Fibroblast of lung (primary cell): ENCODE data around the gene EMC10. TPM values are rescaled to one million over a fixed set of nuclear protein-coding genes. Genes with fewer than 3 reads are reported as not detected.

Source experiments
- DNase-seq, 2 donors: peaks; one replicate each; pipeline versions ENCODE4 v3.0.0 to v3.0.0-alpha.2; 2010; ENCODE audit warnings: low read depth in 2 of 2
- H2AFZ ChIP-seq: 2 replicates; pipeline ENCODE4 v1.5.1; 2012; ENCODE audit warnings: low read length, control low read depth, inconsistent platforms
- H3K27ac ChIP-seq: 2 replicates; pipeline ENCODE4 v1.5.1; 2011; ENCODE audit warnings: low read length, control low read depth; ENCODE audit not compliant: insufficient read depth
- H3K27me3 ChIP-seq: 2 replicates; pipeline ENCODE4 v1.5.1; 2011; ENCODE audit warnings: mild to moderate bottlenecking, low read length; ENCODE audit not compliant: control insufficient read depth, insufficient read depth
- H3K36me3 ChIP-seq: 2 replicates; pipeline ENCODE4 v1.5.1; 2011; ENCODE audit warnings: low read length; ENCODE audit not compliant: control insufficient read depth, insufficient read depth
- H3K4me1 ChIP-seq: 2 replicates; pipeline ENCODE4 v1.5.1; 2011; ENCODE audit warnings: low read length; ENCODE audit not compliant: control insufficient read depth, insufficient read depth; ENCODE audit errors: extremely low read depth
- H3K4me2 ChIP-seq: 2 replicates; pipeline ENCODE4 v1.5.1; 2011; ENCODE audit warnings: low read length, control low read depth; ENCODE audit not compliant: insufficient read depth; ENCODE audit errors: extremely low read depth
- H3K4me3 ChIP-seq, 4 experiments: fragments of 200-600 bp in 1 of 4; sonication (generic) in 1 of 4; replicated peaks in 1 of 4; 2 replicates each; pipeline ENCODE4 v1.5.1; 2011 to 2016; ENCODE audit warnings: low read length in 4 of 4, low read depth in 3 of 4, mild to moderate bottlenecking in 3 of 4, control low read depth in 2 of 4, inconsistent platforms in 1 of 4, mixed read lengths in 1 of 4; ENCODE audit not compliant: insufficient read depth in 1 of 4; ENCODE audit errors: control extremely low read depth in 1 of 4
- H3K79me2 ChIP-seq: 2 replicates; pipeline ENCODE4 v1.5.1; 2012; ENCODE audit warnings: mild to moderate bottlenecking, low read length, inconsistent platforms; ENCODE audit not compliant: control insufficient read depth, insufficient read depth
- H3K9ac ChIP-seq: 2 replicates; pipeline ENCODE4 v1.5.1; 2011; ENCODE audit warnings: mild to moderate bottlenecking, low read length, control low read depth; ENCODE audit not compliant: insufficient read depth
- H3K9me3 ChIP-seq: 2 replicates; pipeline ENCODE4 v1.5.1; 2012; ENCODE audit warnings: low read depth, low read length; ENCODE audit not compliant: control insufficient read depth, insufficient read depth
- H4K20me1 ChIP-seq: 2 replicates; pipeline ENCODE4 v1.5.1; 2011; ENCODE audit warnings: low read length; ENCODE audit not compliant: control insufficient read depth, insufficient read depth; ENCODE audit errors: extremely low read depth
- EZH2 ChIP-seq: IDR thresholded peaks from 2 replicates; pipeline ENCODE4 v1.5.1; 2012; ENCODE audit warnings: low read length, control low read depth, mild to moderate bottlenecking; ENCODE audit errors: missing control alignments
- polyA plus RNA-seq, 2 donors: library from polyadenylated mRNA; depleted of rRNA in 1 of 2; stranded (reverse) in 1 of 2; unstranded in 1 of 2; fragments of >200 nt; gene quantifications; 2 replicates each; pipeline ENCODE4 v1.2.1, GENCODE V29; 2011 to 2012; ENCODE audit warnings: missing spikeins in 1 of 2
- total RNA-seq: library from RNA; depleted of rRNA; stranded (reverse); fragments of >200 nt; gene quantifications from 2 replicates; pipeline ENCODE4 v1.2.1, GENCODE V29; 2014
- TF ChIP-seq, protein P1 (sequence below), 2 donors: IDR thresholded peaks in 1 of 2; conservative IDR thresholded peaks in 1 of 2; 1 replicate in 1 of 2; 2 replicates in 1 of 2; pipeline ENCODE4 v1.5.1; 2011 to 2012; ENCODE audit warnings: low read length in 2 of 2, control low read depth in 1 of 2, inconsistent platforms in 1 of 2, low read depth in 1 of 2, mild to moderate bottlenecking in 1 of 2

The EMC10 gene
- total and polyA plus RNA-seq, 2 donors (not counting 1 experiment from before 2014, with no cell fraction given) = 40.8 to 42.7 TPM

- TF ChIP-seq, protein P1, sequence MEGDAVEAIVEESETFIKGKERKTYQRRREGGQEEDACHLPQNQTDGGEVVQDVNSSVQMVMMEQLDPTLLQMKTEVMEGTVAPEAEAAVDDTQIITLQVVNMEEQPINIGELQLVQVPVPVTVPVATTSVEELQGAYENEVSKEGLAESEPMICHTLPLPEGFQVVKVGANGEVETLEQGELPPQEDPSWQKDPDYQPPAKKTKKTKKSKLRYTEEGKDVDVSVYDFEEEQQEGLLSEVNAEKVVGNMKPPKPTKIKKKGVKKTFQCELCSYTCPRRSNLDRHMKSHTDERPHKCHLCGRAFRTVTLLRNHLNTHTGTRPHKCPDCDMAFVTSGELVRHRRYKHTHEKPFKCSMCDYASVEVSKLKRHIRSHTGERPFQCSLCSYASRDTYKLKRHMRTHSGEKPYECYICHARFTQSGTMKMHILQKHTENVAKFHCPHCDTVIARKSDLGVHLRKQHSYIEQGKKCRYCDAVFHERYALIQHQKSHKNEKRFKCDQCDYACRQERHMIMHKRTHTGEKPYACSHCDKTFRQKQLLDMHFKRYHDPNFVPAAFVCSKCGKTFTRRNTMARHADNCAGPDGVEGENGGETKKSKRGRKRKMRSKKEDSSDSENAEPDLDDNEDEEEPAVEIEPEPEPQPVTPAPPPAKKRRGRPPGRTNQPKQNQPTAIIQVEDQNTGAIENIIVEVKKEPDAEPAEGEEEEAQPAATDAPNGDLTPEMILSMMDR (conservative IDR thresholded peaks at IDR 0.05 in 1 of 2, IDR thresholded peaks at IDR 0.05 in 1 of 2; ENCODE audit: low read depth in 1 of 2, low read length in 2 of 2) = no peak
- TF ChIP-seq EZH2 = no peak
- Histone ChIP-seq H3K27ac (no peak overlapping the region), H3K27me3 (no peaks in the 10 kb centered on the region), H3K4me1 (no peaks in the 10 kb centered on the region), H3K79me2 (peaks cover 8% of the 10 kb centered on the region), H3K4me3 (peak overlapping the region in 1 of 4 experiments; percentile 96), H2AFZ (no peak overlapping the region), H3K36me3 (peaks cover 9% of the 10 kb centered on the region), H4K20me1 (no peaks in the 10 kb centered on the region), H3K9me3 (no peaks in the 10 kb centered on the region), H3K4me2 (peak overlapping the region; percentile 69), H3K9ac (no peak overlapping the region)
- DNase-seq = no peak
Measured at GRCh38 chr19:50477751-50478515, 1.6 kb downstream of the EMC10 start.

DNA sequence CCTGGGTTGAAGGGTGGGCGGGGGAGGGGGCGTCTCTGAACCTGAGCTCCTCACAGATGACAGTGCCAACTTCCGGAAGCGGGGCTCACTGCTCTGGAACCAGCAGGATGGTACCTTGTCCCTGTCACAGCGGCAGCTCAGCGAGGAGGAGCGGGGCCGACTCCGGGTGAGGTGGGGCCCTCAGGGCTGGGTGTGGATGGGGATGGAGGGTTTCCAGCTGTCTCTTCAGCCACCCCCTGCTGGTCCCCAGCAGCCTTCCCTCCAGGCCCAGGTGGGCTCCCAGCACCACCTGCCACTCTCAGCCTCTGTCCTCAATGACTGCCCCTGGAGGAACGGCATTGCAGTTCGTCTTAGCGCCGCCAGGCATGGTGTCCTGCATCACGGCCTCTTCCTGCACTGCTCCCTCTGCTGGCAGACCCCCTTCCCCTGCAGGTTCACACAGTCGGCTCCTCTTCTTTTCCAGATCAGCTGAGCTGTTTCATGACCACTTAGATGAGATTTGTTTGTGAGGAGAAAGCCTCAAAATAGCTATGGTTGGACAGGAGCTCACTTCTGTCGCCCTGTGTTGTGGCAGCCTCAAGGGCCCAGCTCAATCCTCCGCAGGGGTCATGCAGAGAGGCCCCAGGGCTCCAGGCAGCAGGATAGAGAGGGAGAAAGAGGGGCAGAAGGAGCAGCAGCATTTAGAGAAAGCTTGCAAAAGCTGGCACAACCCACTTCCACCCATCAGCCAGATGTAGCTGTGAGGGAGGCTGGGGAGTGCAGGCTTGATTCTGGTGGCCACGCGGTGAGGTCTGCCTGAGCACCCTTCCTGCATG is 2.8 kb downstream of the EMC10 start:
- Histone ChIP-seq H3K9me3 (no peaks in the 10 kb centered on the region), H3K4me3 (no peak overlapping the region), H3K4me2 (no peak overlapping the region), H2AFZ (no peak overlapping the region), H3K27me3 (no peaks in the 10 kb centered on the region), H3K4me1 (no peaks in the 10 kb centered on the region), H3K36me3 (peaks cover 9% of the 10 kb centered on the region), H3K9ac (no peak overlapping the region), H3K79me2 (peaks cover 8% of the 10 kb centered on the region), H3K27ac (no peak overlapping the region), H4K20me1 (no peaks in the 10 kb centered on the region)
- peak; percentile 25 to 29 for DNase-seq
- TF ChIP-seq, protein P1 (conservative IDR thresholded peaks at IDR 0.05 in 1 of 2, IDR thresholded peaks at IDR 0.05 in 1 of 2; ENCODE audit: low read depth in 1 of 2, low read length in 2 of 2) = peak; percentile 39 to 55
- TF ChIP-seq EZH2 = no peak

GRCh38 chr19:50479761-50480251 is 3.5 kb downstream of the EMC10 start:
- DNase-seq = no peak
- Histone ChIP-seq H3K9ac (no peak overlapping the region), H4K20me1 (no peaks in the 10 kb centered on the region), H3K9me3 (no peaks in the 10 kb centered on the region), H2AFZ (no peak overlapping the region), H3K79me2 (peaks cover 8% of the 10 kb centered on the region), H3K4me3 (no peak overlapping the region), H3K4me2 (no peak overlapping the region), H3K36me3 (peaks cover 9% of the 10 kb centered on the region), H3K27ac (no peak overlapping the region), H3K27me3 (no peaks in the 10 kb centered on the region), H3K4me1 (no peaks in the 10 kb centered on the region)
- TF ChIP-seq, protein P1 (conservative IDR thresholded peaks at IDR 0.05 in 1 of 2, IDR thresholded peaks at IDR 0.05 in 1 of 2; ENCODE audit: low read depth in 1 of 2, low read length in 2 of 2) = no peak
- no peak for TF ChIP-seq EZH2
